Esophagus squamous epithelium (tissue), 4 donors: ENCODE measurements around the gene ZNF385B.

Experiments
- CTCF ChIP-seq, 6 experiments: fragments of 450-650 bp in 4 of 6; fragments of 200-600 bp in 2 of 6; sonication (generic) in 2 of 6; IDR thresholded peaks; one replicate each; pipeline ENCODE4 v1.5.1; 2016 to 2019; ENCODE audit warnings: antibody characterized with exemption in 6 of 6, mild to moderate bottlenecking in 4 of 6, moderate library complexity in 4 of 6
- POLR2A ChIP-seq, 4 donors: fragments of 450-650 bp; IDR thresholded peaks; one replicate each; pipeline ENCODE4 v1.6.1; 2017; ENCODE audit warnings: antibody characterized with exemption in 4 of 4, mild to moderate bottlenecking in 4 of 4, moderate library complexity in 3 of 4

GRCh38 chr2:179435000-179435399, 426.4 kb downstream of the ZNF385B start:
- TF ChIP-seq CTCF (IDR thresholded peaks at IDR 0.05) (no peak), POLR2A (IDR thresholded peaks at IDR 0.05) (no peak)
